HL-60/S4 treated with retinoic acid at 250 ng/mL for 4 days and 3 days (cell line): ENCODE data around the gene VASH1.

Source experiments
- in situ Hi-C: fragments of 300-500 bp; cut with MboI; formaldehyde crosslinking; loops from 2 replicates; pipeline ENCODE4 v1.7.0; 2022; ENCODE audit warnings: low sequenced_read_pairs

The VASH1 gene

DNA sequence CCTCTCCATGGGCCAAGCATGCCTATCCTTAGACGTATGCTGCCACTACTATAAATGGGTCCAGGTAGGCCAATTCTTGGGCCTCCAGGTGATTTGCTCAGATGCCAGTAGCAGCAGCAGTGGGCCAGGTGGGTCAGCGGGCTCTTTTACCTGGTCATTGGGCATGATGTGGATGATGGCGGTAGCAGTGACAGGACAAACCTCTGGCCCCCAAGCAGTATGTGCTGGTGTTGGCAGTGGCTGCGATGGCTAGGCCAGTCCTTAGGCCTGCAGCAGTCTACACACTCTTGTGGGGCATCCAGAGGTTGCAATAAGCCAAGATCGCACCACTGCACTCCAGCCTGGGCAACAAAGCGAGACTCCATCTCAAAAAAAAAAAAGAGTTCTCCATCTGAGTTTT lies 19.1 kb upstream of the VASH1 start:
- in situ Hi-C loops = no loop called here

DNA sequence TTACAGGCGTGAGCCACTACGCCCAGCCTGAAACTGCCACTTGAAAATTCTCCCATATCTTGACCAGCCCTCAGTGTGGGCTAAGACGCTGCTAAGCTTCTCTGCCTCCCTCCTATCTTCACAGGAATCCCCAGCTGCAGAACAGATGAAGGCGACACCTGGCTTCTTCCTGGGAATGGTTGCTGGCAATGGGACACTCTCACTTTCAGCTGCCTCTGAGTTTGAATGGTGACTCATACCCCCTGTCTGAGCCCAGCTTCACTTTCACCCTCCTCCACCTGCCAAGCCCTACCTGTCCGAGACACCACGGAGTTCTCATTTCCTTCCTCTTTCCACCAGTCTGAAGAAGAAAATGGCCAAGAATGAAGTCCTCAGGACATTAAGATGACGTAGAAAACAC lies 18.3 kb upstream of the VASH1 start:
- in situ Hi-C loops = no loop called here

DNA sequence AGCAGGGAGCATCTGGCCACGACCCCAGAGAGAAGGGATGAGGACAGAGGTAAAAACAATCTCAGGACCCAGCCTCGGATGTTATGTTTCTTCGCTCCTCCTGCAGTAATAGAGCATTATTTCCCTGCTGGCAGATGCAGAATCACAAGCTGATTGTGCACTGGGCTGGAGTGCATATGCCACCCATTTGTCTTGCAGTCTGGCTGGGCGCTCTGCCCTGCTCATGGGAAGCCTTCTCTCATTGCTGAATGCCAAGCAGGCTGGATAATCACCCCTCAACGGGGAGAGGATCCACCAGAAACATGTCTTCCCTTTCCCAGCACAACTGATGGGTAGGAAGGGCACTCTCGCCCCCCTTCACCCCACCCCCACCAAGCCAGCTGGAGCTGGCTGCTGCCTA lies 8.5 kb upstream of the VASH1 start:
- in situ Hi-C loops = no loop called here

DNA sequence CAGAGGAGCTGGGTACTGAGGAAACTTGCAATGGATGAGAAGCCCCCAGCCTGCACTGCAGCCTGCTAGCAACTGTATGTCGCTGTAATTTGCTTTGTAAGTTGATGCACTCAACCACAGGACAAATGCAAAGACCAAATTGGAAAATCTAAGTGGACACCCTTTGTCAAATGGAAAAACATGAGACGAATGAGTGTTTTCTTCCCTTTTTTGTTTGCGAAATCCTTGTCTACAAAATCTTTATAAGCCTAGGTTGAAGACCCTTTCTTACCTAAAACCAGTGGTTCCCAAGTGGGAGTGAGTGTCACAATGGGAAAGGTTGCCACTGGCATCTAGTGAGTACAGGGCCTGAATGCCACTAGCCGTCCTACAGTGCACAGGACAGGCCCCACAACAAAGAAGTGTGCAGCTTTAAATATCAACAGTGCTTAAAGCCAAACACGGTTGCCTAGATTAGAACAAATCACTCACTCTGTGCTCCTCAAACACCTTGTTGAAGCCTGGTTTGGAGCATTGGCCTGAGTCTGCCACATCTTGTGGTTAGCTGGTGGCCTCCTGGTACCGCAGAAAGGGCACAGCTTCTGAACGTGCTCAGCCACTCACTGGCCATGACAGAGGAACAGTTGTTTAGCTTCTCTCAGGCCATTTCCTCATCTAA lies 7.6 kb upstream of the VASH1 start:
- in situ Hi-C loops = no loop called here

DNA sequence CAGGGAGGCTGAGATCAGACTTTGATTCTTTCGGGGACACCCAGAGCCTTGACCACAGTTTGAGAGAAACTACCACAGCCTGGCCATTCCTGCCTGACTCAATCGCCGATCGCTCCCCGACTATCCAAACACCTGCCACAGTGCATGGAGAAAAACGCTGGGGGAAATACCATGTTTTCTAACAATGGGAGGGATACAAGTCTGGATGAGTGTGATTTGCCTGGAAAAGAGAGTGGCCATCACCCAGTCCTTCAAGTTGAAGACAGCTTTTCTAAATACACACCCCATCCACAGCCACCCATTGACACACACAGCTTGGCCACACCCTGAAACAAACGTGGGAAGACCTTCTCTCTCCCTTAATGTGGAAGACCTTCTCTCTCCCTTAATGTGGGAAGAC lies 6.7 kb upstream of the VASH1 start:
- in situ Hi-C loops = no loop called here

GRCh38 chr14:76755610-76756370 lies 5.5 kb upstream of the VASH1 start:
- in situ Hi-C loops = no loop called here

DNA sequence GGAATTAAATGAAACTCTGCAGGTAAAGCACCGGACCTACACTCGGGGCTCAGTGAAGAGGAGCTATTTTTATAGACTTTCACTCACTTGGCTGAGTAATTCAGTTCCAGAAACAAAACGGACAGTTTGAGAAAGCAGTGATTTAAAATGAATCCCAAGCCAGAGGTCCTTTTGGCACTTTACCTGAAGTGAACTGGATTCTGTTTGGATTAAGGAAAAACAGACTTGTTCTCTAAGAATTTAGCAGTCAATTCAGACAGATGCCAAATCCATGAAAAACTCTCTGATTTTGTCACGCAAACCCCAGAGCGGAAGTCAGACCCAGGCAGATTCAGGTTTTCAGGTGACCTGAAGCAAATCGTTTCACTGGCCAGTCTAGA lies 4.9 kb upstream of the VASH1 start:
- in situ Hi-C loops = no loop called here

DNA sequence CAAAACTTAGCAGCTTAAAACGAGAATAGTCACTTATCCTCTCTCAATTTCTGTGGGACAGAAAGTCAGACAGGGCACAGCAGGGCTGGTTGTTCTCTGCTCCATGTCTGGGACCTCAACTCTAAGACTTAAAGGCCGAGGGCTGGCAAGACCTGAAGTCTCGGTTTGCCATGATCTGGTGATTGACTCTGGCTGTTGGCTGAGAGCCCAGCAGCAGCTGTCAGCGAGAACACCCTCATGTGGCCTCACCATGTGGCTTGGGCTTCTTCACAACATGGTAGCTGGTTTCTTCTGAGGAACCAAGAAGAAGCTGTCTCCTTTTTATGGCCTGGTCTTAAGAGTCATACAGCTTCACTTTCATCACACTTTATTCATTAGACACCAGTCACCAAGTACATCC lies 1.7 kb upstream of the VASH1 start:
- in situ Hi-C loops = no loop called here

DNA sequence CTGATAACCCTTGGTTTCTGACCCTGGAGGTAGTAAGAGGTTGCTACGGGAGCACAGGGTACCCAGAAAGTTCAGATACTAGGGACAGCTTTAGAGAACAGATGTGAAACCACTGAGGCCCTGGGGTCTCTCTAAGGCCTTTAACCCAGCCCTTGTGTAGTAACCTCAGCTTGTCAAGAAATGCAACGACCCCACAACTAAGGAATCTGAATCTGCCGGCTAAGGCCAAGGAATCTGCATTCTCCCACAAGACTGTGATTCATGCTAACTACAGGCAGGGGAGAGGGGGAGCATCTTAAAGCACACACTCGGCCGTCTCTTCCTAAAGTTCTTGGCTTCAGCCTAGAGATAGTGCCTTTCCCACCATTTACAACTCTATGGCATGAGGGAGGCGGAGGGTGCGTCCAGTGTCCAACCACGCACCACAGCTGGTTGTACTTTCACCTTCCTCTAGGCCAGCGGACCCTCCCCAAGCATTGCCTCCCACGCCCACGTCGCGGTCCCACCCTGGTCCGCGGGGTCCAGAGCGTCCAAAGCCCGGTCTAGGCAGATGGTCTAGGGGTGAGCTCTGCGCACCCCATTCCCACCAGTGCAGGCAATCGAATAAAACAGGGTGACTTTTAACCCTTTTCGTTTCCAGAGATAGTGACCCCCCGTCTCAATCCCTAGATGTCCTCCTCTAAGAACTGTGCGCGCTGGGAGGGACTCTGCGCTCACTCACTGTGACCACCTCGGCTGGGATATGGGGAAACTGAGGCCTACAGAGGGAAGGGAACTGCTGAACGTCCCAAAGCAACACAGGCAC lies 735 bp upstream of the VASH1 start:
- in situ Hi-C loops = no loop called here

DNA sequence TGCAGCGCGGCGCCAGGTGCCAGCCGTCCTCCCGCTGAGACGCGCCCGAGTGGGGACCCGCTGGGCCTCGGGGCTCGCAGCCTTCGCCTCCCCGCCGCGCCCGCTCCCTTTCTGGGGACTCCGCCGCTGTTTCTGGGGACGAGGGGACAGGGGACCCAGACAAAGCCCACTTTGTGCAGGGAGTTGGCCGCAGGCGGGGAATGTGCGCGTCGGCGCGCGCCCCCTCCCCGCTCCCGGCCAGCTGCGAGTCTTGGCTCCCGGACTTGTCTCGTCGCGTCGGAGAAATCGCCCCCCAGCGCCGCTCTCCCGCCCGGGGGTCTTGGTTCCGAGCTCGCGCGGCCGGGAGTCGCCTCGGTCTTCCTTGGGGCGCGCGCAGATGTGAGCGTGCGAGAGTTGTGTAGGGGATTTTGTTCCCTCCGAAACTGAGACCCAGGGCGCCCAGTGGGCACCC lies 717 bp downstream of the VASH1 start:
- in situ Hi-C loops = no loop called here

- in situ Hi-C loops = no loop called here
Measured at GRCh38 chr14:76762411-76763095, 1.3 kb downstream of the VASH1 start.

DNA sequence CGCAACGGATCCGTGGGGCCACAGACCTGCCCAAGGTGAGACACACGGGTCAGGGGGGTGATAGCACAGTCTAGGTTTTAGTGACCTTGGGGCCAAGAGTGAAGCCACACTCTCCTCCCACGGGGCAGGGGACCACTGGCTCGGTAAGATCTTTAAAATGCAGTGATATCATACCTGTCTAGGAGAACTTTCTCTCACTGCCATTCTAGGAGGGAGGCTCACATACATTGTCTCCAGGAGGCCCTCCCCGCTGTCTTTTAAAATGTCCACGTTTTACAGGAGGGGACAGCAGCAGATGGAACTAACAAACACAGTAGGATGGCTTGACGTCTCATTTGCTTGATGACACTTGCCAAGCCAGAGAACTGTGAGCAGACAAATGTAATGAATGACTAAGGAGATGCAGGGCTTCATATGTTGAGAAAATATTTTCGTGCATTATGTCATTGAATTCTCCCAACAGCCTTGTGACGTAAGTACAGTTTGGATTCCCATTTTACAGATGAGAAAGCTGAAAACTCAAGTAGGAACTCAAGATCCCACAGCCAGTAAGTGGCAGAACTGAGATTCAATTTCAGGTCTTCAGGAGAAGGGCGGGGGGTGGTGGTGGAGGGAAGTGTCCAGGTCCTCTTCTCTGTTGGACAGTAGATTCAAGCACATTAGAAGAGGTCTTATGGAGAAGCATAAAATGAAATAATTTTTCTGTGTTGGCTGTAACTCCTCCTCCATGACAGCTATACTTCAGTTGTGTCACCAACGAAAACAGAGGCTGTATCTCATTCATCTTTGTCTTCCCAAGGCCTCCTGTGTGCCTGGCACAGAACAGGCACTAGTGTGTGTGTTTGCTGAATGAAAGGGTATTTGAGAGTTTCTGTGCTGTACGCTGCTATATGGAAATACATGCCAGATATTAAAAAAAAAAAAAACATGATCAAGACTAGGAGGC lies 2.1 kb downstream of the VASH1 start:
- in situ Hi-C loops = no loop called here

DNA sequence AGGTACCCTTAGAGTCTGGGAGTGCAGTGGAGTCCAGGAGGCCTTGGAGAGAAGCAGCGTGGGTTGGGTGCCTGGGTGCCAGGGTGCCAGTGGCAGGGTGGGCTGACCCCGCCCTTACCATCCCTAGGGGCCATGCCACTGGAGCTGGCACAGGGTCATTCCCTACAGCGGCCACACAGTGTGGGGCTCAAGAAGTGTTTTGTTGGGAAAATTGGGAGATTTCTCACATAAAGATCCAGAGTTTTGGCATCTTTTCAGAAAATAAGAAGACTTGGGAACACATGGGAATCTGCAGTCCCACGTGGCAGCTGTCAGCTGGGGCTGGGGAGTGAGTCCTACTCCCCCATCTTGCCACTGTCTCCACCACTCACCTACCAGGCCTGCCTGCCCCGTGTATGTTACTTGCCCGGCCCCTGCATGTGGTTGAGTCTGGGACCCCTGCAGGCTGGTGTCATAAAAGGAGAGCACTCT lies 4.2 kb downstream of the VASH1 start:
- in situ Hi-C loops = no loop called here

DNA sequence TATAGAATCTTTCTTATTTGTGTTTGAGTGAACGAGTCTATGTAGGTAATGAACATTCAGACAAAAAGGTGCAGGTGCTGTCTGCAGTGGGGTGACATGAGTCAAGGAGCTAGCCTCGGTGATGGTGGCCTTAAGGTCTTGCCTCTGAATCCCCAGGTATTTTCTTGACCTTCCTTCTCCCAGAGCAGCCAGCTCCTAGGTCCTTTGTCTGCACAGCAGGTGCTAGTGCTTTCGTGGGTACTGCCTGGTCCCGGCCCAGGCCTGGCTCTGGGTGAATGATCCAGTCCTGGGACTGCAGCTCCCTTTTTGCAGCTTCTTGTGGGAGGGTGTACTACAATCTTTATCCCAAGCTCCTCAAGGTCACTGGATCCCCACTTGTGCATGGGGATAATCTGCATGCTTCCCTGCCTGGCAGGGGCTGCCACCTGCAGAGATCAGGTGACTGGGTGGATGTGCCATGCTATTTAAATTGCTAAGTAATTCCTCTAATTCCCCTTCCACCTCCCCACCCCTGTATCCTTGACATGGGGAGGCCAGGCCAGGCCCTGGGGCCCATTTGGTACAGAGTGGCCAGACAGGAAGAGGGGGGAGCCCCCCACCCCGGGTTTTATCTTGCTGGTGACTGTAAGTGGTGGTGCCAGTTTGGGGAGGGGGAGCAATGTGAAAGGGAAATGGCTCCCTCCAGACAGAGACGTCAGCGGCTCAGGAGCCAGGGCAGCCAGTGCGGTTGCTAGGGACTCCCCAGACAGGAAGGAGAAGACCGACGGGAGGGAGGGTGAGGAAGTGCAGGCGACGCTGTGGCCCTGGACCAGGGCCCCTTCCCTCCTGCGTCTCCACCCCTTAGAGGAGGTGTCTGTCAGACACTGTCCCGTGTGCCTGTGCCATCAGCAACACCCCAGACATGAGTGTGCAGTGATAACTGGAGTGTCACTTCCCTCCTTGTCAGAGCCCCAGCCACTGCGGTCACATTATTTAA lies 6.7 kb downstream of the VASH1 start:
- in situ Hi-C loops = no loop called here

DNA sequence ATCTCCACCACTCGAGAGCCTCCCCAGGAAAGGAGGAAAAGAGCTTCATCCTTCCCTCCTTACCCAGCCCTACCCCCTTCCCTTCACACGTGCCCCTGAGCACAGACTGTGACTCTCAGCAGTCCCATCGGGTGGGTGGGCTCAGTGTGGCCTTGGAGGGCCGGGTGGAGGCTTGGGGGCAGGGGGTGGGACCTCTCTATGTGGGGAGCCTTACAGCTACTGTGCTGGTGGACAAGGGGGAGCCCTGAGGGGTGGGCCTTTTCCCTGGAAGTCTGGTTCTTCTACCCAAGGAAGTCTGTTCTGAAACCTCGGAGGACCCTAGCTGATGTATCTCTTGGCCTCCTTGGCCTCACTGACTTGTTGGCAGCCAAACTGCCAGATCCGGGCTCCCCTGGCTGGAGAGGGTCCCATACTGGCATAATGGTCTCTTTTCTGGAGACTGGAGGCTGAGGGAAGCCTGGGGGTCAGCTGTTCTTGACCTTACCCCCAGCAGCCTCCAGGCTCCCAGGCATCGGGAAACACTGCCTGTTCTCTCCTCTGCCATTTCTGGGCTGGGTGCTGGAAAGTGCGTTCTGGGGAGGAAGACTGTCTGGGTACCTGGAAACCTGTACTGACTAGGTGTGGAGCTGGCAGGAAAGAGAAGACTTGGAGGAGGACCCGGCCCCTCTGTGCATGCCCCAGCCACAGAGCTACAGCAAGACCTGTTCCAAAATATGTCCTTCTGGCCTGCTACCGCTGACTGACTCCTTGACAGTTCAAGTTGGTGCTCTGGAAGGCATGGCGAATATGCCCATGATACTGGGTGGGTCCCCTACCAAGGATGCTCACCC lies 7.6 kb downstream of the VASH1 start:
- in situ Hi-C loops = no loop called here

- in situ Hi-C loops = no loop called here
Measured at GRCh38 chr14:76769636-76770292, 8.5 kb downstream of the VASH1 start.
